PC-3 (cell line): ENCODE results near the gene SERPINB6. TPM values are rescaled to one million over a fixed set of nuclear protein-coding genes. Genes with fewer than 3 reads are reported as not detected.

Source experiments
- ATAC-seq: fragments of 200-7000 bp; cut with Tn5 transposase; 2 replicates; pipeline ENCODE4 v1.9.1; 2020; ENCODE audit warnings: mild to moderate bottlenecking, moderate library complexity
- BruUV-seq: library from RNA; stranded (reverse); fragments of 400-500 nt; replicated peaks from 2 replicates; lab custom pipeline; 2021; lab: Mats Ljungman, UMichigan
- CTCF ChIA-PET: fragments of 300-600 bp; sonication (Branson Sonifier 250); formaldehyde crosslinking; loops from one replicate; lab custom pipeline; 2022; ENCODE audit warnings: antibody characterized with exemption; lab: Charles Lee
- POLR2A ChIA-PET: fragments of 300-600 bp; sonication (Branson Sonifier 250); formaldehyde crosslinking; loops from one replicate; lab custom pipeline; 2022; ENCODE audit warnings: antibody characterized with exemption; ENCODE audit not compliant: unreplicated experiment; lab: Charles Lee
- DNase-seq: peaks from one replicate; pipeline ENCODE4 v3.0.0-alpha.2; 2015
- H2AFZ ChIP-seq: fragments of 300-600 bp; sonication (generic); 2 replicates; pipeline ENCODE4 v1.6.0; 2016; ENCODE audit warnings: antibody characterized with exemption, low read length
- H3F3A ChIP-seq: fragments of 300-600 bp; sonication (generic); one replicate; pipeline ENCODE4 v1.6.0; 2017; ENCODE audit warnings: antibody characterized with exemption, low read length, control low read depth, mild to moderate bottlenecking; ENCODE audit not compliant: unreplicated experiment
- H3K27ac ChIP-seq: fragments of 300-600 bp; sonication (generic); 2 replicates; pipeline ENCODE4 v1.5.1; 2016; ENCODE audit warnings: mild to moderate bottlenecking, low read length
- H3K27me3 ChIP-seq: fragments of 300-600 bp; sonication (generic); 2 replicates; pipeline ENCODE4 v1.6.1; 2016; ENCODE audit warnings: low read length, mixed read lengths
- H3K36me3 ChIP-seq: fragments of 300-600 bp; sonication (generic); 2 replicates; pipeline ENCODE4 v1.6.1; 2016; ENCODE audit warnings: low read depth, mixed run types, low read length, mixed read lengths
- H3K4me1 ChIP-seq: fragments of 300-600 bp; sonication (generic); 2 replicates; pipeline ENCODE4 v1.5.1; 2016; ENCODE audit warnings: low read length; ENCODE audit not compliant: insufficient read depth
- H3K4me2 ChIP-seq: fragments of 300-600 bp; sonication (generic); 2 replicates; pipeline ENCODE4 v1.6.0; 2016; ENCODE audit warnings: low read length
- H3K4me3 ChIP-seq: fragments of 300-600 bp; sonication (generic); 2 replicates; pipeline ENCODE4 v1.5.1; 2016; ENCODE audit warnings: mild to moderate bottlenecking, low read length, mixed read lengths
- H3K79me2 ChIP-seq: fragments of 300-600 bp; sonication (generic); 2 replicates; pipeline ENCODE4 v1.6.1; 2017; ENCODE audit warnings: low read length, mixed read lengths
- H3K9ac ChIP-seq: fragments of 300-600 bp; sonication (generic); 2 replicates; pipeline ENCODE4 v1.6.0; 2016; ENCODE audit warnings: mild to moderate bottlenecking, low read length
- H3K9me2 ChIP-seq: fragments of 300-600 bp; sonication (generic); replicated peaks from 2 replicates; pipeline ENCODE4 v1.6.1; 2016; ENCODE audit warnings: mixed run types, low read length, mixed read lengths
- H3K9me3 ChIP-seq: fragments of 300-600 bp; sonication (generic); 2 replicates; pipeline ENCODE4 v1.6.1; 2016; ENCODE audit warnings: low read length, mixed read lengths
- H4K20me1 ChIP-seq: fragments of 300-600 bp; sonication (generic); 2 replicates; pipeline ENCODE4 v1.6.1; 2016; ENCODE audit warnings: low read length, mixed read lengths
- EZH2 ChIP-seq: fragments of 300-600 bp; sonication (generic); IDR thresholded peaks from one replicate; pipeline ENCODE4 v1.6.1; 2017; ENCODE audit warnings: antibody characterized with exemption, mild to moderate bottlenecking, low read length; ENCODE audit not compliant: unreplicated experiment
- EZH2phosphoT487 ChIP-seq: fragments of 300-600 bp; sonication (generic); IDR thresholded peaks from 2 replicates; pipeline ENCODE4 v1.6.1; 2018; ENCODE audit warnings: mild to moderate bottlenecking, antibody characterized with exemption, low read length, borderline replicate concordance
- intact Hi-C: fragments of 100-400 bp; cut with micrococcal nuclease; formaldehyde crosslinking; loops from 2 replicates; pipeline ENCODE4 v1.9.0; 2023
- total RNA-seq: library from RNA; depleted of rRNA; stranded (reverse); fragments of >200 nt; gene quantifications from 2 replicates; pipeline ENCODE4 v1.2.3, GENCODE V29; 2014
- TF ChIP-seq, protein P1 (sequence below): fragments of 300-600 bp; sonication (generic); conservative IDR thresholded peaks from 2 replicates; pipeline ENCODE4 v1.5.1; 2017; ENCODE audit warnings: antibody characterized with exemption, low read depth, mild to moderate bottlenecking, low read length

Gene SERPINB6
- total RNA-seq, 1 experiment from 2014 or later, result 119 TPM

- H3K4me1 ChIP-seq, result no peaks in the 10 kb centered on the region
- no peak overlapping the region for H3K4me3 ChIP-seq
- no peak overlapping the region for H3K27ac ChIP-seq
- H3K9ac ChIP-seq, result no peak overlapping the region
- ATAC-seq, result no peak
- no peak overlapping the region for H2AFZ ChIP-seq
- no peaks in the 10 kb centered on the region for H3K9me2 ChIP-seq
- BruUV-seq, result no TSS peak
- no peak for DNase-seq
- ChIA-PET POLR2A (no interaction called here), CTCF (no interaction called here)
- no peaks in the 10 kb centered on the region for H3K79me2 ChIP-seq
- intact Hi-C loops, result no loop called here
- H4K20me1 ChIP-seq, result no peaks in the 10 kb centered on the region
- H3K9me3 ChIP-seq, result no peaks in the 10 kb centered on the region
- H3K27me3 ChIP-seq, result no peaks in the 10 kb centered on the region
- no peaks in the 10 kb centered on the region for H3K36me3 ChIP-seq
- TF ChIP-seq EZH2, result no peak
- TF ChIP-seq EZH2phosphoT487, result no peak
- TF ChIP-seq, protein P1, sequence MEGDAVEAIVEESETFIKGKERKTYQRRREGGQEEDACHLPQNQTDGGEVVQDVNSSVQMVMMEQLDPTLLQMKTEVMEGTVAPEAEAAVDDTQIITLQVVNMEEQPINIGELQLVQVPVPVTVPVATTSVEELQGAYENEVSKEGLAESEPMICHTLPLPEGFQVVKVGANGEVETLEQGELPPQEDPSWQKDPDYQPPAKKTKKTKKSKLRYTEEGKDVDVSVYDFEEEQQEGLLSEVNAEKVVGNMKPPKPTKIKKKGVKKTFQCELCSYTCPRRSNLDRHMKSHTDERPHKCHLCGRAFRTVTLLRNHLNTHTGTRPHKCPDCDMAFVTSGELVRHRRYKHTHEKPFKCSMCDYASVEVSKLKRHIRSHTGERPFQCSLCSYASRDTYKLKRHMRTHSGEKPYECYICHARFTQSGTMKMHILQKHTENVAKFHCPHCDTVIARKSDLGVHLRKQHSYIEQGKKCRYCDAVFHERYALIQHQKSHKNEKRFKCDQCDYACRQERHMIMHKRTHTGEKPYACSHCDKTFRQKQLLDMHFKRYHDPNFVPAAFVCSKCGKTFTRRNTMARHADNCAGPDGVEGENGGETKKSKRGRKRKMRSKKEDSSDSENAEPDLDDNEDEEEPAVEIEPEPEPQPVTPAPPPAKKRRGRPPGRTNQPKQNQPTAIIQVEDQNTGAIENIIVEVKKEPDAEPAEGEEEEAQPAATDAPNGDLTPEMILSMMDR, result no peak
- H3F3A ChIP-seq, result no peaks in the 10 kb centered on the region
- H3K4me2 ChIP-seq, result no peak overlapping the region
Measured at GRCh38 chr6:2921520-2922115, 49.7 kb downstream of the SERPINB6 start.

DNA sequence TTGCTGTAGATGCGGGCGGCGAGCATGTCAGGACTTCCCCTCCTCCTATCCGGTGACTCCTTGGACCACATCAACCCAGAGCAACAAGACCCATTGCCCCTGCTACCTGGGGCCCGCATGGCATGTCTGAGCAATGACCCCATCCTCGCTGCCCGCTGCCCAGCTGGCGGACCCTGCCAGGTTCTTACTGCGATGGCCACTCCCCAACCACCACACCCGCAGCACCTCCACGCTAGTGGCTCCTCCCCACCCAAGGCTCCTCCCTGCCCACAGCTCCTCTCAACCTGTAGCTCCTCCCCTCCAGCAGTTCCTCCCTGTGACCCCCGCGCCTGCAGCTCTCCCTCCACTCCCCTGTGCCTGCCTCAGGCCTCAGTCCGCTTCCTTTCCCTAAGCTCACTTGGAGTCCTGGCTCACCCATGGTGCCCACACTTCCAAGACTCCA lies 50.7 kb downstream of the SERPINB6 start:
- Histone ChIP-seq H3K4me3 (no peak overlapping the region), H3K79me2 (no peaks in the 10 kb centered on the region), H3K9me2 (no peaks in the 10 kb centered on the region), H4K20me1 (no peaks in the 10 kb centered on the region), H3K9ac (no peak overlapping the region), H3K36me3 (no peaks in the 10 kb centered on the region), H3K9me3 (no peaks in the 10 kb centered on the region), H3K4me1 (no peaks in the 10 kb centered on the region), H3K27ac (no peak overlapping the region), H3K27me3 (no peaks in the 10 kb centered on the region), H3K4me2 (no peak overlapping the region), H2AFZ (no peak overlapping the region), H3F3A (no peaks in the 10 kb centered on the region)
- ChIA-PET CTCF (no interaction called here), POLR2A (interaction anchor here (0.6 kb wide), 1 partner anchor 60 kb away, joined by 3 read pairs; no protein-coding TSS in a partner anchor)
- no peak for DNase-seq
- no peak for ATAC-seq
- BruUV-seq, result no TSS peak
- intact Hi-C loops, result no loop called here
- TF ChIP-seq EZH2, result no peak
- TF ChIP-seq, protein P1, result no peak
- no peak for TF ChIP-seq EZH2phosphoT487

- no peaks in the 10 kb centered on the region for H3F3A ChIP-seq
- TF ChIP-seq EZH2 (no peak), EZH2phosphoT487 (no peak)
- TF ChIP-seq, protein P1, result no peak
- H3K4me2 ChIP-seq, result no peak overlapping the region
- H4K20me1 ChIP-seq, result no peaks in the 10 kb centered on the region
- no peak overlapping the region for H3K4me3 ChIP-seq
- ChIA-PET POLR2A (interaction anchor here (0.6 kb wide), 1 partner anchor 61 kb away, joined by 3 read pairs; no protein-coding TSS in a partner anchor), CTCF (interaction anchor here (0.6 kb wide), 1 partner anchor 78 kb away, joined by 3 read pairs; the partner anchor contains the start of gene SERPINB1)
- no peaks in the 10 kb centered on the region for H3K9me3 ChIP-seq
- DNase-seq (no peak), ATAC-seq (no peak)
- H3K79me2 ChIP-seq, result no peaks in the 10 kb centered on the region
- no peaks in the 10 kb centered on the region for H3K4me1 ChIP-seq
- no peaks in the 10 kb centered on the region for H3K27me3 ChIP-seq
- H3K9ac ChIP-seq, result no peak overlapping the region
- H3K9me2 ChIP-seq, result no peaks in the 10 kb centered on the region
- no peaks in the 10 kb centered on the region for H3K36me3 ChIP-seq
- intact Hi-C loops, result no loop called here
- H2AFZ ChIP-seq, result no peak overlapping the region
- no TSS peak for BruUV-seq
- H3K27ac ChIP-seq, result no peak overlapping the region
Measured at GRCh38 chr6:2919886-2920285, 51.5 kb downstream of the SERPINB6 start.
